ENCODE results near the gene PPP6R3. TPM values are rescaled to one million over a fixed set of nuclear protein-coding genes. Genes with fewer than 3 reads are reported as not detected.

Gene PPP6R3
- total and polyA plus RNA-seq, 2 donors (not counting 3 experiments of a cell fraction or from before 2014, with no cell fraction given), result 31.7 to 98.8 TPM

DNA sequence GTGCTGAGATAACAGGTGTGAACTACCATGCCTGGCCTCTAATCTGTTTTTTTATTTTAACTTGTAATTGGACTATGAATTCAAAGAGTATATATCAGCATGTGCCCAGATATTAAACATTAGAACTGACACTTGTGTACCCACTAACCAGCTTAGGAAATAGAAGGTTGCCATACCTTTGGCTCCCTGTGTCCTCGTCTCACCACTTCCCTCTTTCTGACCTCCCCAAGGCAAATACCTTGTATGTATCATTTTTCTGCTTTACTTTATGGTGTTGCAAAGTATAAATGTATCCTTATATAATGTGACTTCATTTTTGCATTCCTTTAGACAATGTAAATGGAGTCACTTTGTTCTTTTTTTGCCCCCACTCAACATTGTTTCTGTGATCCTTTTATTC is 9.1 kb downstream of the PPP6R3 start:
- ChIA-PET CTCF (interaction anchor here (1.0 kb wide), 1 partner anchor 51 kb away, joined by 3 read pairs; no protein-coding TSS in a partner anchor), POLR2A (no interaction called here)
- H3K9me3 ChIP-seq (replicated peaks; ENCODE audit: control insufficient read depth, insufficient read depth, low read length), result no peaks in the 10 kb centered on the region
- TF ChIP-seq, protein P1, sequence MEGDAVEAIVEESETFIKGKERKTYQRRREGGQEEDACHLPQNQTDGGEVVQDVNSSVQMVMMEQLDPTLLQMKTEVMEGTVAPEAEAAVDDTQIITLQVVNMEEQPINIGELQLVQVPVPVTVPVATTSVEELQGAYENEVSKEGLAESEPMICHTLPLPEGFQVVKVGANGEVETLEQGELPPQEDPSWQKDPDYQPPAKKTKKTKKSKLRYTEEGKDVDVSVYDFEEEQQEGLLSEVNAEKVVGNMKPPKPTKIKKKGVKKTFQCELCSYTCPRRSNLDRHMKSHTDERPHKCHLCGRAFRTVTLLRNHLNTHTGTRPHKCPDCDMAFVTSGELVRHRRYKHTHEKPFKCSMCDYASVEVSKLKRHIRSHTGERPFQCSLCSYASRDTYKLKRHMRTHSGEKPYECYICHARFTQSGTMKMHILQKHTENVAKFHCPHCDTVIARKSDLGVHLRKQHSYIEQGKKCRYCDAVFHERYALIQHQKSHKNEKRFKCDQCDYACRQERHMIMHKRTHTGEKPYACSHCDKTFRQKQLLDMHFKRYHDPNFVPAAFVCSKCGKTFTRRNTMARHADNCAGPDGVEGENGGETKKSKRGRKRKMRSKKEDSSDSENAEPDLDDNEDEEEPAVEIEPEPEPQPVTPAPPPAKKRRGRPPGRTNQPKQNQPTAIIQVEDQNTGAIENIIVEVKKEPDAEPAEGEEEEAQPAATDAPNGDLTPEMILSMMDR (IDR thresholded peaks at IDR 0.05; ENCODE audit: extremely low read depth in 1 of 2, insufficient read depth in 1 of 2, low read depth in 1 of 2, low read length in 2 of 2), result no peak
- TF ChIP-seq POLR2AphosphoS5 (IDR thresholded peaks at IDR 0.05; ENCODE audit: insufficient read depth, low read depth, low read length), result no peak
- TF ChIP-seq FOS (IDR thresholded peaks at IDR 0.05; ENCODE audit: borderline replicate concordance, insufficient read depth, low read length), result no peak
- TF ChIP-seq MYC (IDR thresholded peaks at IDR 0.05; ENCODE audit: low read depth, low read length), result no peak
- TF ChIP-seq EZH2 (IDR thresholded peaks at IDR 0.05; ENCODE audit: borderline replicate concordance, low read depth, low read length, severe bottlenecking), result no peak
- TF ChIP-seq JUN (IDR thresholded peaks at IDR 0.05; ENCODE audit: borderline replicate concordance, insufficient read depth, insufficient read length, low read depth), result no peak
- TF ChIP-seq, protein P2, sequence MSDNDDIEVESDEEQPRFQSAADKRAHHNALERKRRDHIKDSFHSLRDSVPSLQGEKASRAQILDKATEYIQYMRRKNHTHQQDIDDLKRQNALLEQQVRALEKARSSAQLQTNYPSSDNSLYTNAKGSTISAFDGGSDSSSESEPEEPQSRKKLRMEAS (IDR thresholded peaks at IDR 0.05; ENCODE audit: insufficient read depth, insufficient read length), result no peak
- no peak for TF ChIP-seq POLR2A (IDR thresholded peaks at IDR 0.05; ENCODE audit: low read depth, low read length)
- no peak for TF ChIP-seq GATA2 (IDR thresholded peaks at IDR 0.05; ENCODE audit: insufficient read depth, insufficient read length, low read depth, low read length)
- peaks cover 8% of the 10 kb centered on the region for H3K4me1 ChIP-seq (ENCODE audit: control insufficient read depth, extremely low read depth, insufficient read depth, low read length)
- H3K27me3 ChIP-seq (ENCODE audit: control insufficient read depth in 2 of 2, insufficient read depth in 2 of 2, low read length in 2 of 2), result no peaks in the 10 kb centered on the region
- H3K9me1 ChIP-seq (replicated peaks; ENCODE audit: control insufficient read depth, extremely low read depth, insufficient read depth, low read length), result no peaks in the 10 kb centered on the region
- H3K4me3 ChIP-seq (replicated peaks in 1 of 3; ENCODE audit: insufficient read depth in 1 of 3, low read depth in 1 of 3, low read length in 3 of 3), result no peak overlapping the region
- DNase-seq (ENCODE audit: low read depth, low spot score) (no peak), FAIRE-seq (no peak)
- BruUV-seq (replicated peaks), result no TSS peak
- H2AFZ ChIP-seq (ENCODE audit: low read depth, low read length), result no peak overlapping the region
- dilution Hi-C loops (cut with MboI; ENCODE audit: extremely low pct_ligation_motif_present, low sequenced_read_pairs) (no loop called here), intact Hi-C loops (cut with micrococcal nuclease) (no loop called here)
- no peaks in the 10 kb centered on the region for H3K36me3 ChIP-seq (ENCODE audit: control insufficient read depth in 2 of 2, extremely low read depth in 1 of 2, insufficient read depth in 2 of 2, low read length in 2 of 2)
- H4K20me1 ChIP-seq (replicated peaks; ENCODE audit: control insufficient read depth, extremely low read depth, insufficient read depth, low read length), result peaks cover 33% of the 10 kb centered on the region
- no peak overlapping the region for H3K27ac ChIP-seq (ENCODE audit: insufficient read depth, low read depth, low read length)
- H3K4me2 ChIP-seq (ENCODE audit: insufficient read depth, low read length), result no peak overlapping the region
- H3K79me2 ChIP-seq (ENCODE audit: control insufficient read depth, insufficient read depth, low read length), result peaks cover 98% of the 10 kb centered on the region
- no peak overlapping the region for H3K9ac ChIP-seq (replicated peaks; ENCODE audit: extremely low read depth, insufficient read depth, low read length)

All from endothelial cell of umbilical vein (primary cell).